Sigmoid colon (tissue), 7 donors: ENCODE measurements around the gene SCAPER. TPM values are rescaled to one million over a fixed set of nuclear protein-coding genes. Genes with fewer than 3 reads are reported as not detected.

Source experiments
- DNase-seq: peaks from one replicate; pipeline ENCODE4 v3.0.0-alpha.2; 2019
- H3K27ac ChIP-seq, 4 donors: fragments of 200-600 bp; sonication (generic); one replicate each; pipeline ENCODE4 v1.5.1; 2016 to 2019; ENCODE audit warnings: mild to moderate bottlenecking in 1 of 4
- H3K27me3 ChIP-seq, 3 donors: fragments of 200-600 bp; sonication (generic); one replicate each; pipeline ENCODE4 v1.5.1; 2019; ENCODE audit warnings: mild to moderate bottlenecking in 1 of 3
- H3K36me3 ChIP-seq, 4 donors: fragments of 200-600 bp; sonication (generic); one replicate each; pipeline ENCODE4 v1.5.1; 2016 to 2019
- H3K4me1 ChIP-seq, 4 donors: fragments of 200-600 bp; sonication (generic); one replicate each; pipeline ENCODE4 v1.5.1; 2017 to 2019
- H3K4me3 ChIP-seq, 4 donors: fragments of 200-600 bp; sonication (generic); one replicate each; pipeline ENCODE4 v1.5.1; 2017 to 2019; ENCODE audit warnings: mild to moderate bottlenecking in 2 of 4, moderate library complexity in 1 of 4
- H3K9me3 ChIP-seq, 4 donors: fragments of 200-600 bp in 3 of 4; sonication (generic) in 3 of 4; one replicate each; pipeline versions ENCODE4 v1.5.1 to v1.6.1; 2013 to 2019
- CTCF ChIP-seq, 4 experiments: fragments of 450-650 bp in 3 of 4; fragments of 200-600 bp in 1 of 4; IDR thresholded peaks; one replicate each; pipeline ENCODE4 v1.5.1; 2016 to 2019; ENCODE audit warnings: antibody characterized with exemption in 4 of 4, mild to moderate bottlenecking in 3 of 4, moderate library complexity in 2 of 4
- EP300 ChIP-seq, 4 donors: sonication (generic); formaldehyde crosslinking; IDR thresholded peaks; one replicate each; pipeline ENCODE4 v1.6.1; 2017; ENCODE audit warnings: antibody characterized with exemption in 4 of 4
- POLR2A ChIP-seq, 2 donors: fragments of 450-650 bp; IDR thresholded peaks; one replicate each; pipeline ENCODE4 v1.6.1; 2016; ENCODE audit warnings: antibody characterized with exemption in 2 of 2, mild to moderate bottlenecking in 2 of 2, moderate library complexity in 2 of 2
- POLR2AphosphoS5 ChIP-seq, 4 donors: sonication (generic); formaldehyde crosslinking; IDR thresholded peaks; one replicate each; pipeline ENCODE4 v1.6.1; 2017; ENCODE audit warnings: antibody characterized with exemption in 4 of 4
- WGBS, 2 donors: extraction: QIAGEN DNeasy Blood & Tissue Kit; methylation state at CpG; one replicate each; pipeline ENCODE4 v1.1.7; 2013; 5-methylcytosine and 5-hydroxymethylcytosine counted together
- intact Hi-C: fragments of 100-400 bp; cut with DNase I; formaldehyde crosslinking; loops from one replicate; pipeline ENCODE4 v1.15.1; 2023
- polyA plus RNA-seq, 3 donors: library from polyadenylated mRNA; stranded (reverse); fragments of 200-250 nt; gene quantifications; one replicate each; pipeline ENCODE4 v1.2.3, GENCODE V29; 2013
- total RNA-seq, 4 donors: library from RNA; depleted of rRNA; stranded (reverse); fragments of >200 nt; gene quantifications; one replicate each; pipeline ENCODE4 v1.1.0, GENCODE V29; 2016
- donor health status: healthy with polysubstance abuse.
- donor health status: Bipolar disorder and iron deficiency.
- donor health status: healthy.

Gene SCAPER
- total and polyA plus RNA-seq, 7 donors = 5.3 to 40.7 (median 22.5) TPM

DNA sequence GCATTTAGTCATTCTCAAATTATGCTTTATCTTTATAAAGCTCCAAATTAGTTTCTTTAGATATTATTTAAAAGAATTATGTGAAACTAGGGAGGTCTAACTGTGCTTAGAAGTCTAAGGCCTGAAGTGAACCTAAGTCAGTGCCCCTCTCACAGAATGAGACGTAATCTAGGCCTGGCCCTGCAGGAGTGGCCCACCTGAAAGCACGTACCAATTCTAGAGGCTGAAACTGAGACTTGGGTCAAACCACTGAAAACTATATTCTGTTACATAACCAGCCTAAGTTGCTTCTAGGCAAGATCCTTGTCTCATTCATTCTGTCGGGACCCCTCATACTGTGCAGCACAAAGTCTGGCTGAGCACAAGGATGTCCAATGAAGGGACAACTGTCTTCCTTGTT, 424.9 kb downstream of the SCAPER start:
- H3K9me3 ChIP-seq = no peaks in the 10 kb centered on the region
- no peak overlapping the region for H3K27ac ChIP-seq
- WGBS, 2 donors = 93 to 96% methylated on average over 3 of the region's 3 CpGs
- DNase-seq = no peak
- intact Hi-C loops = no loop called here
- H3K36me3 ChIP-seq = no peaks in the 10 kb centered on the region
- H3K27me3 ChIP-seq = no peaks in the 10 kb centered on the region
- H3K4me3 ChIP-seq = no peak overlapping the region
- H3K4me1 ChIP-seq = no peaks in the 10 kb centered on the region
- no peak for TF ChIP-seq POLR2AphosphoS5 (IDR thresholded peaks at IDR 0.05)
- TF ChIP-seq EP300 (IDR thresholded peaks at IDR 0.05) = no peak
- TF ChIP-seq CTCF (IDR thresholded peaks at IDR 0.05) = no peak
- no peak for TF ChIP-seq POLR2A (IDR thresholded peaks at IDR 0.05)

DNA sequence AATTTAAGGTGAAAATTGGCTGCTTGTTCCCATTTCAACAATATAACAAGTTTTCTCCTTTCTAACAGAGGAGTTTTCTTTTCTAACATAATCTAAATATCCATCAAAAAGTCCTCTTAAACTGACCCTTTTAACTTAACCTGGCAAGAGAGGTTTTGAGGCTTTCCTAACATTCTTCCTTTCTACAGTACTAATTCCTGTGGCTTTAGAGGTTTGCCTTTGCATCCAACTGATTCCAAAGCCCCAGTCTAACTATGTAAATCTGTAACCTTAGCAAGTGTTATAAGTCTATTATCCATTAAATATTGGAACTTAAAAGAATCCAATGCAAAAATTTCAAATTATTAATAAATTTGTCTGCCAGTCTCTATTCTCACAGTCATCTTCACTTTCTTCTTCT, 434.4 kb downstream of the SCAPER start:
- no peak overlapping the region for H3K27ac ChIP-seq
- H3K27me3 ChIP-seq = no peaks in the 10 kb centered on the region
- intact Hi-C loops = no loop called here
- H3K4me3 ChIP-seq = no peak overlapping the region
- TF ChIP-seq CTCF (IDR thresholded peaks at IDR 0.05) (no peak), EP300 (IDR thresholded peaks at IDR 0.05) (no peak), POLR2AphosphoS5 (IDR thresholded peaks at IDR 0.05) (no peak), POLR2A (IDR thresholded peaks at IDR 0.05) (no peak)
- H3K9me3 ChIP-seq = peaks cover 0 to 8% (median 0%) of the 10 kb centered on the region in 4 donors
- H3K36me3 ChIP-seq = peaks cover 0 to 23% (median 9%) of the 10 kb centered on the region in 4 donors
- no peaks in the 10 kb centered on the region for H3K4me1 ChIP-seq
- DNase-seq = no peak

DNA sequence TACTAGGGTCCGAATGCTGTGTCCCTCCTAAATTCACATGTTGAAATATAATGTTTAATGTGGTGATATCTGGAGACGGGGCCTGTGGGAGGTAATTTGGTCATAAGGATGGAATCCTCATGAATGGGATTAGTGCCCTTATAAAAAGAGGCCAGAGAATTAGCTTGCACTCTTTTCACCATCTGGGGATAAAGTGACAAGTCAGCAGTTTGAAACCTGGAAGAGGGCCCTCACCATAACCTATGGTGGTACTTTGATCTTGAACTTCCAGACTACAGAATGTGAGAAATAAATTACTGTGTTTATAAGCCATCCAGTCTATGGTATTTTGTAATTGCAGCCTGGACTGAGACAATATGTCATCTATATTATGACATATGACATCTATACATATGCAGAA, 436.4 kb downstream of the SCAPER start:
- intact Hi-C loops = no loop called here

DNA sequence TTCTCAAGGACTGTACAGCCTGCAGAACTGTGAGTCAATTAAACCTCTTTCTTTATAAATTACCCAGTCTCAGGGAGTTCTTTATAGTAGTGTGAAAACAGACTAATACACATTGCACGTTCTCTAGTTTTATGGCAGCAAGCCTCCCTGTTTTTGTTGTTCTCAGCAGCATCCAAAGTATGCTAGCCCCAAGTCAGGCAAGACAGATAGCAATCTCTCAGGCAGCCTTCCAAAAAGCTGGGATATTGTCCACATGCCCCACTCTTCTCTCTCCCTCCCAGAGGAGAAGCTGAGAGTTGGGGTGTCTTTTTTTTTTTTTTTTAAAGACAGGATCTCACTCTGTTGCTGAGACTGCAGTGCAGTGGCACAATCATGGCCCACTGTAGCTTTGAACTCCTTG, 438.0 kb downstream of the SCAPER start:
- WGBS, 2 donors = 87 to 93% methylated on average over 1 of the region's 1 CpG
- no peak for TF ChIP-seq CTCF (IDR thresholded peaks at IDR 0.05)
- no peak for TF ChIP-seq POLR2A (IDR thresholded peaks at IDR 0.05)
- no peak for TF ChIP-seq POLR2AphosphoS5 (IDR thresholded peaks at IDR 0.05)
- no peak for TF ChIP-seq EP300 (IDR thresholded peaks at IDR 0.05)

More for the DNA sequence above, 436.4 kb downstream of the SCAPER start:
- Histone ChIP-seq H3K27ac (no peak overlapping the region), H3K9me3 (peaks cover 0 to 8% (median 0%) of the 10 kb centered on the region in 4 donors), H3K4me1 (no peaks in the 10 kb centered on the region), H3K4me3 (no peak overlapping the region), H3K27me3 (no peaks in the 10 kb centered on the region), H3K36me3 (peaks cover 0 to 23% (median 9%) of the 10 kb centered on the region in 4 donors)
- TF ChIP-seq EP300 (IDR thresholded peaks at IDR 0.05) = no peak
- no peak for TF ChIP-seq POLR2AphosphoS5 (IDR thresholded peaks at IDR 0.05)
- TF ChIP-seq POLR2A (IDR thresholded peaks at IDR 0.05) = no peak
- no peak for TF ChIP-seq CTCF (IDR thresholded peaks at IDR 0.05)
- 96 to 98% methylated on average over 2 of the region's 2 CpGs for WGBS, 2 donors
- no peak for DNase-seq

DNA sequence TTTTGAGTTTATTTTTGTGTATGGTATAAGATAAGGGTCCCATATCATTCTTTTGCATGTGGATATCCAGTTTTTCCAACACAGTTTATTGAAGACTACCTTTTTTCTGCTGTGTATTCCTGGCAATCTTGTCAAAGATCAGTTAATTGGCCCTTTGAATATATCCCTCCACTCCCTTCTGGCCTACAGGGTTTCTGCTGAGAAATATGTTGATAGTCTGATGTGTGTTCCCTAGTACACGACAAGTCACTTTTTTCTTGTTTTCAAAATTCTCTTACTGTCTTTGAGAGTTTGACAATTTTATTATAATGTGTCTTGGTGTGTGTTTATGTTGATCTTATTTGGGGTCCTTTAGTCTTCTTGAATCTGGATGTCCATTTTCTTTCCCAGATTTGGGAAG, 439.4 kb downstream of the SCAPER start:
- Histone ChIP-seq H3K4me1 (no peaks in the 10 kb centered on the region), H3K4me3 (no peak overlapping the region), H3K27me3 (no peaks in the 10 kb centered on the region), H3K36me3 (peaks cover 0 to 23% (median 9%) of the 10 kb centered on the region in 4 donors), H3K27ac (no peak overlapping the region), H3K9me3 (peaks cover 0 to 8% (median 0%) of the 10 kb centered on the region in 4 donors)
- DNase-seq = no peak
- TF ChIP-seq CTCF (IDR thresholded peaks at IDR 0.05) = no peak
- TF ChIP-seq POLR2AphosphoS5 (IDR thresholded peaks at IDR 0.05) = no peak
- 95 to 99% methylated on average over 1 of the region's 1 CpG for WGBS, 2 donors
- intact Hi-C loops = no loop called here

More for the DNA sequence above, 438.0 kb downstream of the SCAPER start:
- H3K27me3 ChIP-seq = no peaks in the 10 kb centered on the region
- H3K4me3 ChIP-seq = no peak overlapping the region
- H3K4me1 ChIP-seq = no peaks in the 10 kb centered on the region
- intact Hi-C loops = no loop called here
- no peak for DNase-seq
- H3K9me3 ChIP-seq = peaks cover 0 to 8% (median 0%) of the 10 kb centered on the region in 4 donors
- H3K27ac ChIP-seq = no peak overlapping the region
- peaks cover 0 to 23% (median 9%) of the 10 kb centered on the region in 4 donors for H3K36me3 ChIP-seq
